NB4 (cell line): Measurements from ENCODE around the gene TTYH3.
"Not testable (repeated sequence)": the region's sequence is repeated elsewhere in the genome, so short reads cannot be mapped to it uniquely, and the experiment has no call there.

Experiments
- DNase-seq: peaks from one replicate; pipeline ENCODE4 v3.0.0; 2010; ENCODE audit warnings: low read depth
- H3K4me3 ChIP-seq: one replicate; pipeline ENCODE4 v1.5.1; 2011; ENCODE audit warnings: mild to moderate bottlenecking, low read depth, low read length, moderate library complexity
- CTCF ChIP-seq: IDR thresholded peaks from one replicate; pipeline ENCODE4 v1.5.1; 2012; ENCODE audit warnings: low read depth, low read length
- MAX ChIP-seq: IDR thresholded peaks from 2 replicates; pipeline ENCODE4 v1.6.1; 2011; ENCODE audit warnings: low read depth, low read length
- MYC ChIP-seq: IDR thresholded peaks from 2 replicates; pipeline ENCODE4 v1.6.1; 2011; ENCODE audit warnings: low read depth, low read length
- POLR2A ChIP-seq: IDR thresholded peaks from 2 replicates; pipeline ENCODE4 v1.6.1; 2011; ENCODE audit warnings: mild to moderate bottlenecking; ENCODE audit not compliant: insufficient read length; ENCODE audit errors: extremely low read depth

Gene TTYH3

DNA sequence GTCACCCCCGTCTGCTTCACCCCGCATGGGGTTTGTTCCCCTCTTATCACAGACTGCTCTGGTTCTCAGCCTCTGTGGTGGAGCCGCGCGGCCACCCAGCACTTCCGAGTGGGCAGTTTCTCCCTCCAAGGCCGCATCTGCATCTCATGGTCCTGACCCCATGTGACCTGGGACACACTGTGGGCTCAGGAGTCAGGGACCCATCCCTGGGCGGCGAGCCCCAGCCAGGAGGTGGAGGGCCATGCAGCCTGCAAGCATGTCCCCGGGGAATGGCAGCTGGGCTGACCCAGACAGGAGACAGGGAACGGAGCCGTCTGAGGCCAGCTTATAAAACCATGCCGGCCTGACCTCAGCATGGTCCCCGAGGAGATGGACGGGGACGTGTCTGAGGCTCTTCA, 25.2 kb upstream of the TTYH3 start:
- TF ChIP-seq POLR2A (no peak), MYC (no peak), MAX (no peak), CTCF (no peak)
- DNase-seq: no peak

GRCh38 chr7:2607122-2607922, 24.5 kb upstream of the TTYH3 start:
- no peak overlapping the region for H3K4me3 ChIP-seq
- no peak for DNase-seq
- TF ChIP-seq MYC (no peak), CTCF (no peak), POLR2A (no peak), MAX (no peak)

More for the DNA sequence above, 25.2 kb upstream of the TTYH3 start:
- no peak overlapping the region for H3K4me3 ChIP-seq

GRCh38 chr7:2607923-2608904, 23.6 kb upstream of the TTYH3 start:
- no peak for DNase-seq
- H3K4me3 ChIP-seq: no peak overlapping the region
- TF ChIP-seq MYC: no peak
- TF ChIP-seq POLR2A: no peak
- no peak for TF ChIP-seq MAX
- no peak for TF ChIP-seq CTCF

- peak; percentile 85 for DNase-seq
- TF ChIP-seq MYC (peak; percentile 32; the same call in 1 of the 2 replicates), POLR2A (no peak), CTCF (peak; percentile 77), MAX (no peak)
- no peak overlapping the region for H3K4me3 ChIP-seq
These were observed 22.8 kb upstream of the TTYH3 start for GRCh38 chr7:2608921-2609411.

GRCh38 chr7:2609646-2610045, 22.1 kb upstream of the TTYH3 start:
- not testable (repeated sequence) for H3K4me3 ChIP-seq, DNase-seq

DNA sequence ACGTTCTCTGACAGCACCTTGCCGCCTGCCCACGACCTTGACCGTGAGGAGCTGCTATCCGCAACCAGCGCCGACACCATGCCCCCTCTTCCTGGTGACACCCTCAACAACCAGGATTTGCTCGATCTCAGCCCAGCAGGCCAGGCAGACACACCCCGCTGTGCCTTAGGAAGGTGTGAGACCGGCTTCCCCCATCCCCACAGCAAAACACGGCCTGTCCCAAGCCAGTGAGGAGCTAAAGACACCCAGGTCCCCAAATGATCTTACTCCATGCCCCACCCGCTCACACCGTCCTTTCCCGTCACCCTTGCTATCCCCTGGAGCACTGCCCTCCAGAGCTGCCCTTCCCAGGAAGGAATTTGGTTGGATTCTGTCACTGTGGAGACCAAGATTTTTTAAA, 21.3 kb upstream of the TTYH3 start:
- H3K4me3 ChIP-seq: no peak overlapping the region
- no peak for DNase-seq

More for the DNA sequence above, 21.3 kb upstream of the TTYH3 start:
- no peak for TF ChIP-seq POLR2A
- TF ChIP-seq CTCF: no peak
- no peak for TF ChIP-seq MAX
- no peak for TF ChIP-seq MYC
